HG02759 (cell line): Measurements from ENCODE around the gene HSD17B7.
"Not testable (repeated sequence)": the region's sequence is repeated elsewhere in the genome, so short reads cannot be mapped to it uniquely, and the experiment has no call there.

ENCODE experiments used
- ATAC-seq: cut with Tn5 transposase; IDR thresholded peaks from one replicate; pipeline ENCODE4 v1.9.1; 2021; ENCODE audit warnings: mild to moderate bottlenecking, moderate library complexity; ENCODE audit not compliant: unreplicated experiment

HSD17B7 gene

DNA sequence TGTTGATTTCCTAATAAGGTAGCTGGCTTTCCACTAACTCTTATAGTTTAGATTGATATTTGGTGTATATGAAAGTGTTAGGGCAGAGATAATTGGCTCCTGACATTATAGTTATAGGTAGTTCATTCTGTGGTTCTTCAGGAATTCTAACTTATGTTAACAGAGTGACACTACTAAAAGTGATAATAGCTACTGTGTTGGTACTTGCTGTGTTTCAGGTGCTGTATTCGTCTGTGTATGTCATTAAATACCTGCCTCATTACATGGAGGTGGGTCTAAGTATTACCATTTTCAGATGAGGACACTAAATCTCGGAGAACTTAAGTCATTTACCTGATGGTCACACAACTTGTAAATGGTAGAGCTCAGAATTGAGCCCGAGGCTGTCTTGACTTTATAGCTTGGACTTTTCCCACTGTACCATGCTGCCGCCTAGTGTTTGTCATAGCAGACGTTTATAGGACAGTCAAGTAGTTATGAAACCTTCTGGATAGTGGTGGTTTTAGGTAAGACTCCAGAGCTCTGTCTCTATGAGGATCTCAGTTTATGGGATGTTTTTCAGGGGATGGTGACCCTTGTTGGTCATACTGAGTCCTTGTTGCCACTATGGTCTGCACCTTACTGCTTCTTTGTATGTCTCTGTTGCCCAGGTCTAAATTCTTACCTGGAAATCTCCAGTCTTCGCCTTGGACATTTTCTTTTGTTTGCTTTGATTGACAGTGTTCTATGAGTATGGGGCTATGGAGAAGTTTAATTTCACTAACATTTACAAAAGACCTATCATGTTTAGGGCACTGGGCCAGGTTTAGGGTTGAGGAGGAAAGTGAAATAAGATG is 9.7 kb downstream of the HSD17B7 start:
- not testable (repeated sequence) for ATAC-seq

DNA sequence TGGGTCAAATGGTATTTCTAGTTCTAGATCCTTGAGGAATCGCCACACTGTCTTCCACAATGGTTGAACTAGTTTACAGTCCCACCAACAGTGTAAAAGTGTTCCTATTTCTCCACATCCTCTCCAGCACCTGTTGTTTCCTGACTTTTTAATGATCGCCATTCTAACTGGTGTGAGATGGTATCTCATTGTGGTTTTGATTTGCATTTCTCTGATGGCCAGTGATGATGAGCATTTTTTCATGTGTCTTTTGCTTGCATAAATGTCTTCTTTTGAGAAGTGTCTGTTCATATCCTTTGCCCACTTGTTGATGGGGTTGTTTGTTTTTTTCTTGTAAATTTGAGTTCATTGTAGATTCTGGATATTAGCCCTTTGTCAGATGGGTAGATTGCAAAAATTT is 17.0 kb downstream of the HSD17B7 start:
- ATAC-seq: not testable (repeated sequence)

DNA sequence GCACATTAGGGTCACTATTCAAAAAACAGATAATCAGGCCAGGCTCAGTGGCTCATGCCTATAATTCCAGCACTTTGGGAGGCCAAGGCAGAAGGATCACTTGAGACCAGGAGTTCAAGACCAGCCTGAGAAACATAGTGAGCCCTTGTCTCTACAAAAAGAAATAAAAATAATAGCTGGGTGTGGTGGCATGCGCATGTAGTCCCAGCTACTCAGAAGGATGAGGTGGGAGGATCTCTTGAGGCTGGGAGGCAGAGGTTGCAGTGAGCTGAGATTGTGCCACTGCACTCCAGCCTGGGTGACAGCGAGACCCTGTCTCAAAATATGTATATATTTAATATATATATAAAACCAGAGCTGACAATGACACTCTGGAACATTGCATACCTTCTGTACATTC is 21.9 kb downstream of the HSD17B7 start:
- not testable (repeated sequence) for ATAC-seq

DNA sequence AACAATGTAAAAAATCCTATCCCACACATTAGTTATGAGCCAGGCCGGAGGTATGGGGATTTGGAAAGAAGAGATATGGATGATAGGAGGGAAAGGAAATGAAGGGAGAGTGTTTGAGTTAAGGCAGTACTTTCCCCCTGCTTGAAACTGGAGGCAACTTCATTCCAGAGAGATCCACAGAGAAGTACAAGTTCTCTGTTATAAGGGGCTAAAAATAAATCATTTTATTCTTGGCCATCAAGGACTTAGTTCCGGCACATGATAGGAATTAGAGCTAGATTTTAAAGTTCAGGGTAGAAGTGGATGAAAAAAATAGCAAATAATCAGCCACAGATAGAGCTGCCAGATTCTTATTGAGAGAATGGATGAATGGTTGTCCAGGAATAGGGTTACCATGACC is 27.6 kb downstream of the HSD17B7 start:
- not testable (repeated sequence) for ATAC-seq

DNA sequence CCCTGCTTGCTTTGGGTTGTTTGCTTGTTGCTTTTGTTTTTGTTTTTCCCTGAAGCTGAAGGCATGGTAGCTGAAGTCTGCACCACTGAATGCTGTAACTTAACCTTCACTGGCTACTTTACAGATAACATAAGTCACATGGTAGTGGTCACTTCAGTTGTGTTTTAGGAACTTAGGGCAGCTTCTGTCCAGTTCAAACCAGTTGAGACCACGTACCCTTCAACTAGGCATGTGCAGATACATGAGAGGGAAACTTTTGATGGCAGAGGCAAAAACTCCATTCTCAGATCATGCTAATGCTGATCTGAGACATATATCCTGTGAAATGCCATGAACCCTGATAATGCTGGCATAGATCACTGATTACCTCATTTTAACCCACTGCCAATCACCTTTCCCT is 28.2 kb downstream of the HSD17B7 start:
- ATAC-seq: not testable (repeated sequence)

DNA sequence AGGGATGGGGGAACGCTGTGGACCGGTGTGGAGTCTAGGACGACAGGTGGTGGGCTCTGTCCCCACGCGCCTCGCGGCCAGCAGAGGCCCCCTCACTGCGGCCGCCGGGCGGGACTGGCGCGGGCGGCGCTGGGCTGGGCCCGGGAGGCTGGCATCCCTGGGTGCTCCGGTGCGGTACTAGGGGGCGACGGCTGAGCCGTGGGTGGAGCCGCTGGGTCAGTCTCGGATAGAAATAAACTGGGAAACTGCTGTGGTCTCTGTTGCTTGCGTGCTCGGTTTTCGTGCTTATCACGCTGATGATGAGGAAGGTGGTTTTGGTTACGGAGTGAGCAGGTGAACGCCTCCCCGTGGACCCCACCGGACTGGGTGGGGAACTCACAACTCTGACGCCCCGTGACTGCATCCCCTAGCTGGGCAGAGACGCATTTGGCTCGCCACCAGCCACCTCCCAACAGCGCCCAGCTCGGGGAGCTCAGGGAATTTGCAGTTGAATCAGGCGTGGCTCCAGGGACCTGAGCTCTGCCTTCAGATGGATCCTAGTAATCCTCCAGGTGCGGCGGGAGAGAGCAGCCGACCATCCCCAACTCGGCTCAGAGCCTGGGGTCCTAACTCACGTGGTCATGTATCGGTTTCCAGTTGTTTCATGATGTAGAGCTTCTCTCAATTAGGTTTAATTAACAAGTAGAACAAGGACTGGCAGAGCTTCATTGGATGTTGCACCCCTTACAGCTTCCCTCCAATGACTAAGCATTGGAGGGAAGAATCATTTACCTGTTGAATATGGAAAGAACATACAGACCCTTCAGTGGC is 32.1 kb downstream of the HSD17B7 start:
- ATAC-seq: peak; percentile 47

DNA sequence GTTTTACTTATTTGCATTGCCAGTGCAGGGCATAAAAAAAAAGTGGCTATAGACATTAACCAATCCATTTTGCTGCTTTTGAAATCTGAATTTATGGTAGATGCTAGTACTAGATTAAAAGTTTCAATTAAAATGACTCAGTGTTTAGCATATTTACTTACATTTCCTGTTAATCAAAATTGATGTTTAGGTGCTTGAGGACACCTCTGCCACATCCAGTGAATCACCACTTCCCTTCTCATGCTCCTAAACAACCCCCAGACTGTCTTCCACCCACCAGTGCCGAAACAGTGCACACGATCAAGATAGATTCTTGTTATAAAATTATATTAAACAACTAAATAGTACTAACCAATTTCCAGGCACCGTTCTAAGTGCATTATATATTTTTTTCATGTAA is 32.7 kb downstream of the HSD17B7 start:
- ATAC-seq: no peak

DNA sequence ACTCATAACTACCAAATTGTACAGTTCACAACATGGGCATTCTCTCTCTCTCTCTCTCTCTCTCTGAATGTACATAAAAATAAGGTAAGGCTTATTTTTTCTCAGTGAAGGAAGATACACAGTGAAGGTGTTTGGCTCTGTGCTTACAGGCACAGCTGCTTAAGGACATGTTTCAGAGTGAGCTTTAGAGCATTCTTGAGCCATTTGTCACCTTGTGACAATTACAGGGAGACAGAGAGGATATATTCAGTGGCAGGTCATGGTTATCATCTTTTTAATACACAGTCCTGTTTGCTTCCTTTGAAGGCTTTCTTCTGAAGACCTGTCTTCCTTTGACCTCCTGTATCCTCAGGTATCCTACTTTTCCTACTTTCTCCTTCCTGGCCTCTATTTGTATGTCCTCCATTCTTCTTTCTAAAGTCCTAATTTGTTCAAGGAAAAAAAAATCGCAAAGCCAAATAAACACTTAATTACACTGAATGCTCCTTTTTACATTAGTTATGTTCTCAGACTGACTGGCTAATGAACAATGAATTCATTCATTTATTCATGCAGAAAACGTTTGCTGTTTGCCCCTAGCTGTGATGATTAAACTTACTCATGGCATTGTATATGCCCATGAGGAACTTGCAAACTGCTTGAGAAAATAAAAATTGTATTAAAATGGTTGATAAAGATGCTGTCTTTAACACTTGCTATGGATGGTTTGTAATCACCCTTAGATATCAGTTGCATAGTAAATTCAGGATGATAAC is 33.4 kb downstream of the HSD17B7 start:
- ATAC-seq: no peak

DNA sequence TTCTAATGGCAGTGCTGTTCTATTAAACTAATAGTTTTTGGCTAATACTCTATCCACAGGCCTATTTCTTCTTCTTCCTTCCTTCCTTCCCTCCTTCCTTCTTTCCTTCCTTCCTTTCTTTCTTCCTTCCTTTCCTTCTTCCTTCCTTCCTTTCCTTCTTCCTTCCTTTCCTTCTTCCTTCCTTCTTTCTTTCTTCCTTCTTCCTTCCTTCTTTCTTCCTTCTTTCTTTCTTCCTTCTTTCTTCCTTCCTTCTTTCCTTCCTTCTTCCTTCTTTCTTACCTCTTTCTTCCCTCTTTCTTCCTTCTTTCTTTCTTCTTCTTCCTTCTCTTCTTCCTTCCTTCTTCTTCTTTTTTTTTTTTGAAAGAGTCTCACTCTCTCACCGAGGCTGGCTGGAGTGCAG is 38.8 kb downstream of the HSD17B7 start:
- no peak for ATAC-seq

DNA sequence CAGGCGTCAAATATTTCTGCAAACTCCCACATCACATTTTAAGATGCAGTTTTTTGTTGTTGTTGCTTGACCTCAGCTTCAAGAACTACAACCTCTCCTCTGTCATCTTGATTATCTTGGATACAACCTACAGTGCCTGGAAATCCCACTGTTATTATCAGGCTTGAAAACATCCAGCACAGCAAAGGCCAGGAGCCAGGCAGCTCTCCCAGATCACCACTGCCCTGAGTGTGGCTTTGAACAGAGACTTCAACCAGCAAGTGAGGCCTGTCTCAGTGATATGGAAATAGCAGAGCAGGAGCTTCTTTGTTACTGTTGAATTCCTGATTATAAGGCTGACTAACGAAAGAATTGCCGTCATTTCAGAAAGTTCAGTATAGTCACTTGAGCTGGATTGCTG is 42.0 kb downstream of the HSD17B7 start:
- no peak for ATAC-seq

DNA sequence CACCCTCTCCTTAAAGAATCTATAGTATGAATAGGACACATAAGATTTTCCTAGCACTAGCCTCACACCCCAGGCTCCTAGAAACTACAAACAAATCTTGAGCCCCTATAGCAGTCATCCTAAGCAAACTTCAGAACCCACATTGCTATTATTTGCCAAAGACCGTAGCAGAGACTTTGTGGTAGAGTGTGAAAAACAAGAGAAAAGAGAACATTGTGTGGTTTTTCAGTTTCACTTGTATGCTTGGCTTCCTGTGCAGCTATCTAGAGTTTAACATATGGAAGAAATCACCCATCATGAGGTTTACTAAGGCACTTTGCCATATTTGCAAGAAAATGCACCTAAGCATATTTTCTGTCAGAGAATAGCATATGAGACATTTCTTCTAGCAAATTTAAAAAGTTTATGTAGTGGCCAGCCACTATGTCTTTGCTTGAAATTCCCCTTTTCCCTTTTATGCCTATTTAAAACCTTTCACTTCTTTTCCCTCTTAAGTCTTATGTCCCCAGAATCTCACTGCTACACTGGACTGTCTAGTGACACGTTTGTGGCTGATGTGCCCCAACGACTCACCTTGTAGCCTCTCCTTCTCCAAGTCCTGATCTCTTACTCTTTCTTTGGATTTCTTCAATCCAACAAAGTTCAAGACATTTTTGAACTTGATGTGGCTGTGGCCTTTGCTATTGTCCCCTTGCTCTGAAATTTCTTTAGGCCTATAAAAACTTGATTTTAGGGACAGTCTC is 44.8 kb downstream of the HSD17B7 start:
- ATAC-seq: peak; percentile 80

DNA sequence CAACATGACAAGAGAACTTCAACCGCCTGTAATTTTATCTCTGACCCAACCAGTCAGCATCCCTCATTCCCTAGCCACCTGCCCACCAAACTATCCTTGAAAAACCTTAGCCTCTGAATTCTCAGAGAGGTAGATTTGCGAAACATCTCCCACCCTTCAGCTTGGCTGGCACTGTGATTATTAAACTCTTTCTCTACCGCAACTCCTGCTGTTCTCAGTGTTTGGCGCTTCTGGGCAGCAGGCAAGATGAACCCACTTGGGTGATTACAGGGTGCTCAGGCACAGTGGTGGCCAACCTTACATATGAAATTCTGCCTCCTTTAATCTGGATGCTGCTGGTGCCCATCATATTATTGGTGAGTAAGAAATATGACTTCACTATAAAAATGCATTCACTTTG is 48.4 kb downstream of the HSD17B7 start:
- ATAC-seq: no peak

DNA sequence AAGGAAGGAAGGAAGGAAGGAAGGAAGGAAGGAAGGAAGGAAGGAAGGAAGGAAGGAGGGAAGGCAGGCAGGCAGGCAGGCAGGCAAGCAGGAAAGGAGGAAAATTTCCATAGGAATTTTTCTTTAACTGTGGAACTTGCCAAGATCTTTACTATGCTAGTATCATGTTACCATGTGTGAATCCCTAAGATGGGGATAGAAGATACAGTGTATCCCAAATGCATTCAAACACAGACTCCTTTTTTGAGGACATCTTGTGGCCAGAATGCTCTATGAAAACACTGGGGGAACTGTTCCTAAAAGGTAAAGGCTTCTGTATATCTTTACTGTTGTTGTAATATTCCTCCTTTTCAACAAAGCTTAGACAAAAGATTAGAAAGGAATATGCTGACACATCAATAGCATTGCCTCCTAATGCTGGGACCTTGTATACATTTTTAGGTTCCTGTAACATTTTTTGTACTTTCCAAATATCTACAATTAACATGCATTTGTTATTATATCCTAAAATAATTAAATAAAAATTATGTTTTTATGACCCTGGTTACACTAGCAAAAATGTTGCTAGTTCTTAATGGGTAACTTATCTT is 49.8 kb downstream of the HSD17B7 start:
- ATAC-seq: no peak

DNA sequence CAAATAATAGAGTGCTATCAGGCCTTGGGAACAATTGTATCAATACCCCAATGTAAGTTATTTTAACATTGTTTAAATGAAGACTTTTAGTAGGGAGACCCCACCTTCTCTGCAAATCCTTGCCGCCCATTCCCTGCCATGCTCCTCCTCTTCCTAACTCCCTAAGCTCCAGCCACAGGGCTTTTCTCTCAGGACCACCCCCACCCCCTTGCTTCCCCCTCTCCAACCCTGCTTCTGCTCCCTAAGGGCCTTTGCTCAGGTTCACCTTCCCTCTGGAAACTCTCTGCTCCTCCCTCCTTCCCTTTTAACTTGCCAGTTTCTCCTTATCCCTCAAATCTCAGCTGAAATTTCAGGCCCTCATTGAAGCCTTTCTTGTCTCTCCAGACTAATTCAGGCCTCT is 53.7 kb downstream of the HSD17B7 start:
- ATAC-seq: no peak

DNA sequence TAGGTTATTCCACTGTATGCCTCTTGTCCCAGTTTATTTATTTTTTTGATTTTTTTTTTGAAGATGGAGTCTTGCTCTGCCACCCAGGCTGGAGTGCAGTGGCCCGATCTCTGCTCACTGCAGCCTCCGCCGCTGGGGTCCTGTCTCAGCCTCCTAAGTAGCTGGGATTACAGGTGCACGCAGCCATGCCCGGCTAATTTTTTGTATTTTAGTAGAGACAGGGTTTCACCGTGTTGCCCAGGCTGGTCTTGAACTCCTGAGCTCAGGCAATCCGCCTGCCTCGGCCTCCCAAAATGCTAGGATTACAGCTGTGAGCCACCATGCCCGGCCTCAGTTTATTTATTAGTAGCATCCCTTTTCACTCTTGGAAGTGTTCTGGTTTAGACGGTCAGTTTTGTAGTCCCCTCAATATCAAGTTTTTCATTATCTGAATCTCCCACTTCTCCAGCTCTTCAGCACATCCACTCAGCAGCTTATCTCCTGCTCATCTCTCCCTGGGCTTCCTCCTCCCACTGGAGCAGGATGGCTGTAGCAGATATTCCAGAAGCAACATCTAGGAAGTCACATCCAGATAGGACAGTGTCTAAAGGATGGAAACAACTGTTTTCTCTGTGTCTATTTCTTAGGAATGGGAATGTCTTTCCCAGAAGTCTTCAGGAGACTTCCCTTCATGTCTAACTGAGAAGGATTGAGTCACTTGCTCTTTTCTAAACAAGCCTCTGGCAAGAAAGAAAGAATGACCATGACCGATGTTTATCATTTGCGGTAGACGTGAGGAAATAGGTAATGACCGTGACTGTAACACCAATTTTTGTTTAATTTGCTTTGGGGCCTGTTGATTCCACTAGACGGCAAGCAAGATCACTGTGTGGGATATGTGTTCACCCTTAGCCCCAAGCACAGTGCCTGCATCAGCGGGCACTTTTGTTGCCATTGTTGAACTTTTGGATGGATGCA is 56.0 kb downstream of the HSD17B7 start:
- ATAC-seq: no peak

DNA sequence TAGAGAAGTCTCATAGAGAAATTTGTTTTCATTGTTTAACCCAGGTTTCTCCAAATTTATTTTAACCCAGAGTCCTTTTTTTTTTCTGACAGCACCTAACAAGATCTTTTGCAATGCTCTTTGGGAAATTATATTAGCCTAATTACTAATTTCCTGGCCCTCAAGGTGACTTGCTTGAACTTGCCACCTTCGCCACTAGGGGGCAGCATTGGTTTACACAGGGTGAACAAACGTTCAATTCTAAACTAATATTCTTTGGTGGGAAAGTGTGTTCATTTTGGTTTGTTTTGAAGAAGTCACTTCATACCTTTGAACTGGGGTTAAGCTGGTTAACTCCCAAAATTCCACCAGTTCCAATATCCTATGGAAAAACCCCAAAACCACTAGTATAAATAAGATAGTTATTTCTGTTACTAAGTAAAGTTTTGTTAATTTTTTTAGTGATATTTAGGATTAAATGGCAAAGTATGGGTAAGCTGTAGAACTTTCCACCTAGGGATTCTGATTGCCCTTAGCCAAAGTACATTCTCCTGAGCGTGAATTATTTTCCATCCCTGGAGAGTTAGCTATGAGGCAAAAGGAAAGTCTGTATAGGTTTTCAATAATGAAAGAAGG is 57.4 kb downstream of the HSD17B7 start:
- peak; percentile 65 for ATAC-seq

DNA sequence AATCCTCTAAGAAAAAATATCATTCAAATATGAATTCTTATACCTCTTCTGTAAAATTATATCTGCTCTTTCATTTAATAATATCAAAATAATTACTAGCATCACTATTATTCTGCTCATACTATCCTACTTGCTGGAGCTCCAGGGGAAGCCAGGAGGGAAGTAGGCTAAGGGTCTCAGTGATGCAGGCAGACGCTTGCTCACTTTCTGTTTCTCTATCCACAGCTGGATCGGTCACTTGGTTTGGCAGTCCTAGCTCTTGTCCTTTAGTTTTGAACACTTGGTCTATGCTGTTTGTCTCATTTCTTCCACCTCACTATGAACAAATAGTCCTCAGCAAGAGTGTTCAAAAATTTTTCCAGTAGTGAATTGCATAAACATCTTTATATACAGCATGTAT is 59.2 kb downstream of the HSD17B7 start:
- no peak for ATAC-seq

DNA sequence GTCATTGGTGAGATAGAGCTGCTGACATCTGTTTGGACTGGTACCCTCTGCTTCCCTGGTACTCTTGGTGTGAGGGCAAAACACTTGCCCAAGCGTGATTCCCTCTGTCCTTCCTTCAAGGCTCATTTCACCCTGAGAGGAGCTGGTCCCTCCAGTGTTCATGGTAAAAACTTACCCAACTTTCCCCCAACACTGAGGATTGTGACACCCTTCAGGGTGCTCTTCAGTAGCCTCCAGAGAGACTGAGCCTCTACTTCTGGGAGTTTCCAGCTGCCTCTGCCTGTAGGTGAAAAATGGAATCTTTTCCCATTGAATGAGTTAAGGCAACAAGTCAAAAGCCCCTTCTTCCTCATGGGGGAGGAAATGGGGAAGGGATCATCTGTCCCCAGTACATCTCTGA is 60.8 kb downstream of the HSD17B7 start:
- no peak for ATAC-seq
